Thyroid gland (tissue), 4 donors: Measurements from ENCODE around the gene PDCL2. TPM values are rescaled to one million over a fixed set of nuclear protein-coding genes. Genes with fewer than 3 reads are reported as not detected.

Experiments used
- DNase-seq, 2 donors: peaks; one replicate each; pipeline ENCODE4 v3.0.0-alpha.2; 2019
- H3K27ac ChIP-seq, 3 donors: fragments of 200-600 bp; sonication (generic); 1 replicate in 2 of 3; 2 replicates in 1 of 3; pipeline ENCODE4 v1.5.1; 2016 to 2019; ENCODE audit warnings: mild to moderate bottlenecking in 1 of 3, moderate library complexity in 1 of 3
- H3K27me3 ChIP-seq: fragments of 200-600 bp; sonication (generic); one replicate; pipeline ENCODE4 v1.5.1; 2019
- H3K36me3 ChIP-seq, 2 donors: fragments of 200-600 bp; sonication (generic); one replicate each; pipeline ENCODE4 v1.5.1; 2016 to 2019
- H3K4me1 ChIP-seq, 2 donors: fragments of 200-600 bp; sonication (generic); one replicate each; pipeline ENCODE4 v1.5.1; 2017 to 2019
- H3K4me3 ChIP-seq, 3 donors: fragments of 200-600 bp; sonication (generic); replicated peaks in 1 of 3; 1 replicate in 2 of 3; 2 replicates in 1 of 3; pipeline ENCODE4 v1.5.1; 2016; ENCODE audit warnings: mild to moderate bottlenecking in 1 of 3
- H3K9me3 ChIP-seq: fragments of 200-600 bp; sonication (generic); one replicate; pipeline ENCODE4 v1.5.1; 2017
- CTCF ChIP-seq, 6 experiments: fragments of 200-600 bp in 3 of 6; fragments of 450-650 bp in 3 of 6; sonication (generic) in 3 of 6; IDR thresholded peaks; one replicate each; pipeline ENCODE4 v1.5.1; 2016 to 2019; ENCODE audit warnings: antibody characterized with exemption in 6 of 6, mild to moderate bottlenecking in 2 of 6, inconsistent platforms in 1 of 6, moderate library complexity in 1 of 6
- POLR2A ChIP-seq, 2 donors: fragments of 450-650 bp; IDR thresholded peaks; one replicate each; pipeline ENCODE4 v1.6.1; 2017; ENCODE audit warnings: antibody characterized with exemption in 2 of 2, mild to moderate bottlenecking in 2 of 2, moderate library complexity in 1 of 2
- WGBS, 2 donors: methylation state at CpG; one replicate each; pipeline ENCODE4 v1.1.5; 2017; 5-methylcytosine and 5-hydroxymethylcytosine counted together
- intact Hi-C: fragments of 100-400 bp; cut with DNase I; formaldehyde crosslinking; loops from one replicate; pipeline ENCODE4 v1.15.1; 2023
- total RNA-seq, 4 donors: library from RNA; depleted of rRNA; stranded (reverse); fragments of >200 nt; gene quantifications; one replicate each; pipeline ENCODE4 v1.2.3, GENCODE V29; 2016

The PDCL2 gene
- total RNA-seq, 4 donors from 2014 or later = not detected

- intact Hi-C loops = no loop called here
- Histone ChIP-seq H3K9me3 (no peaks in the 10 kb centered on the region), H3K4me3 (no peak overlapping the region), H3K4me1 (no peaks in the 10 kb centered on the region), H3K27ac (no peak overlapping the region), H3K36me3 (no peaks in the 10 kb centered on the region), H3K27me3 (no peaks in the 10 kb centered on the region)
- TF ChIP-seq CTCF (IDR thresholded peaks at IDR 0.05) (no peak), POLR2A (IDR thresholded peaks at IDR 0.05) (no peak)
- WGBS, 2 donors = 86 to 93% methylated on average over 4 of the region's 4 CpGs
- DNase-seq = no peak
These were observed 61.4 kb downstream of the PDCL2 start for GRCh38 chr4:55530691-55531090.

- intact Hi-C loops = no loop called here
These were observed 61.9 kb downstream of the PDCL2 start for GRCh38 chr4:55530167-55530566.

GRCh38 chr4:55528491-55528890 is 63.6 kb downstream of the PDCL2 start:
- no peaks in the 10 kb centered on the region for H3K4me1 ChIP-seq
- 95 to 96% methylated on average over 3 of the region's 3 CpGs for WGBS, 2 donors
- H3K27ac ChIP-seq = no peak overlapping the region
- DNase-seq = no peak
- TF ChIP-seq CTCF (IDR thresholded peaks at IDR 0.05) (no peak), POLR2A (IDR thresholded peaks at IDR 0.05) (no peak)
- H3K9me3 ChIP-seq = no peaks in the 10 kb centered on the region
- intact Hi-C loops = no loop called here
- no peaks in the 10 kb centered on the region for H3K27me3 ChIP-seq
- no peak overlapping the region for H3K4me3 ChIP-seq
- H3K36me3 ChIP-seq = no peaks in the 10 kb centered on the region

More at GRCh38 chr4:55530167-55530566, 61.9 kb downstream of the PDCL2 start:
- Histone ChIP-seq H3K36me3 (no peaks in the 10 kb centered on the region), H3K9me3 (no peaks in the 10 kb centered on the region), H3K4me1 (no peaks in the 10 kb centered on the region), H3K27me3 (no peaks in the 10 kb centered on the region), H3K4me3 (no peak overlapping the region), H3K27ac (no peak overlapping the region)
- WGBS, 2 donors = 91 to 94% methylated on average over 4 of the region's 4 CpGs
- no peak for DNase-seq
- TF ChIP-seq POLR2A (IDR thresholded peaks at IDR 0.05) = no peak
- TF ChIP-seq CTCF (IDR thresholded peaks at IDR 0.05) = no peak

GRCh38 chr4:55524844-55525571 is 67.0 kb downstream of the PDCL2 start:
- no peaks in the 10 kb centered on the region for H3K9me3 ChIP-seq
- intact Hi-C loops = no loop called here
- DNase-seq = no peak
- H3K4me3 ChIP-seq = no peak overlapping the region
- TF ChIP-seq POLR2A (IDR thresholded peaks at IDR 0.05) = no peak
- TF ChIP-seq CTCF (IDR thresholded peaks at IDR 0.05) = no peak
- no peaks in the 10 kb centered on the region for H3K36me3 ChIP-seq
- no peaks in the 10 kb centered on the region for H3K27me3 ChIP-seq
- WGBS, 2 donors = 93 to 98% methylated on average over 4 of the region's 4 CpGs
- H3K4me1 ChIP-seq = no peaks in the 10 kb centered on the region
- H3K27ac ChIP-seq = no peak overlapping the region

- no peak for TF ChIP-seq CTCF (IDR thresholded peaks at IDR 0.05)
- no peaks in the 10 kb centered on the region for H3K27me3 ChIP-seq
- intact Hi-C loops = no loop called here
- H3K36me3 ChIP-seq = no peaks in the 10 kb centered on the region
- H3K27ac ChIP-seq = no peak overlapping the region
- H3K4me3 ChIP-seq = no peak overlapping the region
- H3K9me3 ChIP-seq = no peaks in the 10 kb centered on the region
- no peak for DNase-seq
- no peaks in the 10 kb centered on the region for H3K4me1 ChIP-seq
These were observed 73.6 kb downstream of the PDCL2 start for GRCh38 chr4:55518442-55518841.
